Keratinocyte (primary cell): ENCODE results near the gene NAP1L4. TPM values are rescaled to one million over a fixed set of nuclear protein-coding genes. Genes with fewer than 3 reads are reported as not detected.

Source experiments
- DNase-seq: peaks from one replicate; pipeline ENCODE4 v3.0.0-alpha.2; 2011; ENCODE audit warnings: low read depth, missing footprints, low spot score
- FAIRE-seq: peaks from 2 replicates; lab custom pipeline; 2011; peaks lifted over from hg19 to GRCh38; lab: Jason Lieb, UNC
- H2AFZ ChIP-seq: 2 replicates; pipeline ENCODE4 v1.6.0; 2012; ENCODE audit warnings: low read length, control low read depth, inconsistent platforms; ENCODE audit not compliant: control insufficient read depth
- H3K27ac ChIP-seq: 2 replicates; pipeline ENCODE4 v1.5.1; 2011; ENCODE audit warnings: low read length; ENCODE audit not compliant: control insufficient read depth, insufficient read depth
- H3K27me3 ChIP-seq: 3 replicates; pipeline ENCODE4 v1.6.0; 2011; ENCODE audit warnings: low read length; ENCODE audit not compliant: control insufficient read depth, insufficient read depth; ENCODE audit errors: extremely low read depth
- H3K36me3 ChIP-seq, 2 experiments: 2 replicates in 1 of 2; 3 replicates in 1 of 2; pipeline ENCODE4 v1.5.1; 2011; ENCODE audit warnings: low read length in 2 of 2, mild to moderate bottlenecking in 1 of 2; ENCODE audit not compliant: control insufficient read depth in 2 of 2, insufficient read depth in 2 of 2; ENCODE audit errors: extremely low read depth in 1 of 2
- H3K4me1 ChIP-seq: 3 replicates; pipeline ENCODE4 v1.5.1; 2011; ENCODE audit warnings: low read length; ENCODE audit not compliant: control insufficient read depth, insufficient read depth; ENCODE audit errors: extremely low read depth
- H3K4me2 ChIP-seq: 3 replicates; pipeline ENCODE4 v1.6.0; 2011; ENCODE audit warnings: low read depth, low read length; ENCODE audit not compliant: control insufficient read depth, insufficient read depth; ENCODE audit errors: extremely low read depth
- H3K4me3 ChIP-seq, 3 experiments: fragments of 200-600 bp in 1 of 3; sonication (generic) in 1 of 3; 2 replicates in 2 of 3; 3 replicates in 1 of 3; pipeline ENCODE4 v1.5.1; 2011 to 2016; ENCODE audit warnings: low read length in 3 of 3, mild to moderate bottlenecking in 3 of 3, control low read depth in 2 of 3, inconsistent platforms in 1 of 3, low read depth in 1 of 3, mixed read lengths in 1 of 3, mixed run types in 1 of 3, moderate library complexity in 1 of 3; ENCODE audit not compliant: control insufficient read depth in 2 of 3, insufficient read depth in 2 of 3; ENCODE audit errors: extremely low read depth in 1 of 3
- H3K79me2 ChIP-seq: 2 replicates; pipeline ENCODE4 v1.6.0; 2012; ENCODE audit warnings: low read length; ENCODE audit not compliant: control insufficient read depth, insufficient read depth
- H3K9ac ChIP-seq: 3 replicates; pipeline ENCODE4 v1.6.0; 2011; ENCODE audit warnings: low read length; ENCODE audit not compliant: control insufficient read depth, insufficient read depth; ENCODE audit errors: extremely low read depth
- H3K9me1 ChIP-seq: 3 replicates; pipeline ENCODE4 v1.6.0; 2011; ENCODE audit warnings: low read length; ENCODE audit not compliant: control insufficient read depth, insufficient read depth; ENCODE audit errors: extremely low read depth
- H3K9me3 ChIP-seq: 2 replicates; pipeline ENCODE4 v1.5.1; 2012; ENCODE audit warnings: low read depth, low read length; ENCODE audit not compliant: control insufficient read depth
- H4K20me1 ChIP-seq: 3 replicates; pipeline ENCODE4 v1.6.0; 2011; ENCODE audit warnings: low read length; ENCODE audit not compliant: control insufficient read depth, insufficient read depth; ENCODE audit errors: extremely low read depth
- EZH2 ChIP-seq: IDR thresholded peaks from one replicate; pipeline ENCODE4 v1.6.1; 2012; ENCODE audit warnings: inconsistent platforms, mild to moderate bottlenecking, low read length, moderate library complexity
- dilution Hi-C: fragments of 300-500 bp; cut with MboI; formaldehyde crosslinking; loops from one replicate; pipeline ENCODE4 v1.7.0; 2020; ENCODE audit warnings: low sequenced_read_pairs; ENCODE audit not compliant: extremely low pct_ligation_motif_present
- polyA plus RNA-seq, 5 experiments: library from polyadenylated mRNA; depleted of rRNA in 3 of 5; stranded (reverse) in 3 of 5; stranded (forward) in 1 of 5; unstranded in 1 of 5; fragments of >200 nt; gene quantifications; 1 replicate in 1 of 5; 2 replicates in 3 of 5; 3 replicates in 1 of 5; pipeline versions ENCODE4 v1.2.1 to v1.2.3, GENCODE V29; 2011 to 2012; ENCODE audit warnings: missing spikeins in 2 of 5, low read depth in 1 of 5, low replicate concordance in 1 of 5
- TF ChIP-seq, protein P1 (sequence below), 3 experiments: IDR thresholded peaks in 1 of 3; conservative IDR thresholded peaks in 1 of 3; optimal IDR thresholded peaks in 1 of 3; 2 replicates in 2 of 3; 3 replicates in 1 of 3; pipeline versions ENCODE3 to v1.5.1; 2011; ENCODE audit warnings: low read length in 3 of 3, mild to moderate bottlenecking in 3 of 3, moderate library complexity in 2 of 3, control low read depth in 1 of 3, inconsistent platforms in 1 of 3; ENCODE audit not compliant: insufficient read depth in 2 of 3; ENCODE audit errors: extremely low read depth in 1 of 3

NAP1L4 gene
- polyA plus RNA-seq, 1 donor (not counting 4 experiments of a cell fraction or from before 2014, with no cell fraction given): 136 TPM

DNA sequence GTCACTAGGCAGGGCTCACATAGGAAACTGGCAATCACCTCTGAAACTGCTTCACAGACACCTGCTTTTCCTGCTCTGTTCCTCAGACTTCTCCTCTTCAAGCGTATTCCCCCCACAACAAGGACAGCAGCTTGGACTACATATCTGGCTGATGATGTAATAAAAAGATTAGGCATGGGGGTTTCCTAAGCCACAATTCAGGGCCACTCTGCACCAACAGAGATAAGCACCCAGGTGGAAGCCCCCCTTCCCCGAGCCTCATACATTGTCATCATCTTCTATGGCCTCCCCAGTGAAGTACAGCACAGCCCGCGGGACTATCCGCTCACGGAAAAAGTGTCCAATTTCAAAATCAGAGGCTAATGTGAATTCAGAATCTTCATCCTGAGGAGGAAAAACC is 37.9 kb downstream of the NAP1L4 start:
- Histone ChIP-seq H3K4me3 (no peak overlapping the region), H3K79me2 (peaks cover 14% of the 10 kb centered on the region), H4K20me1 (peaks cover 3% of the 10 kb centered on the region), H3K9ac (no peak overlapping the region), H3K27ac (no peak overlapping the region), H3K36me3 (peaks cover 48 to 67% of the 10 kb centered on the region in 2 experiments), H3K4me2 (no peak overlapping the region), H3K27me3 (no peaks in the 10 kb centered on the region), H2AFZ (no peak overlapping the region), H3K9me3 (no peaks in the 10 kb centered on the region), H3K9me1 (no peaks in the 10 kb centered on the region), H3K4me1 (peaks cover 10% of the 10 kb centered on the region)
- dilution Hi-C loops: no loop called here
- TF ChIP-seq EZH2: no peak
- TF ChIP-seq, protein P1, sequence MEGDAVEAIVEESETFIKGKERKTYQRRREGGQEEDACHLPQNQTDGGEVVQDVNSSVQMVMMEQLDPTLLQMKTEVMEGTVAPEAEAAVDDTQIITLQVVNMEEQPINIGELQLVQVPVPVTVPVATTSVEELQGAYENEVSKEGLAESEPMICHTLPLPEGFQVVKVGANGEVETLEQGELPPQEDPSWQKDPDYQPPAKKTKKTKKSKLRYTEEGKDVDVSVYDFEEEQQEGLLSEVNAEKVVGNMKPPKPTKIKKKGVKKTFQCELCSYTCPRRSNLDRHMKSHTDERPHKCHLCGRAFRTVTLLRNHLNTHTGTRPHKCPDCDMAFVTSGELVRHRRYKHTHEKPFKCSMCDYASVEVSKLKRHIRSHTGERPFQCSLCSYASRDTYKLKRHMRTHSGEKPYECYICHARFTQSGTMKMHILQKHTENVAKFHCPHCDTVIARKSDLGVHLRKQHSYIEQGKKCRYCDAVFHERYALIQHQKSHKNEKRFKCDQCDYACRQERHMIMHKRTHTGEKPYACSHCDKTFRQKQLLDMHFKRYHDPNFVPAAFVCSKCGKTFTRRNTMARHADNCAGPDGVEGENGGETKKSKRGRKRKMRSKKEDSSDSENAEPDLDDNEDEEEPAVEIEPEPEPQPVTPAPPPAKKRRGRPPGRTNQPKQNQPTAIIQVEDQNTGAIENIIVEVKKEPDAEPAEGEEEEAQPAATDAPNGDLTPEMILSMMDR (optimal IDR thresholded peaks at IDR 0.05 in 1 of 3, IDR thresholded peaks at IDR 0.05 in 1 of 3, conservative IDR thresholded peaks at IDR 0.05 in 1 of 3; ENCODE audit: extremely low read depth in 1 of 3, insufficient read depth in 2 of 3, low read length in 3 of 3): no peak
- FAIRE-seq (no peak), DNase-seq (no peak)

DNA sequence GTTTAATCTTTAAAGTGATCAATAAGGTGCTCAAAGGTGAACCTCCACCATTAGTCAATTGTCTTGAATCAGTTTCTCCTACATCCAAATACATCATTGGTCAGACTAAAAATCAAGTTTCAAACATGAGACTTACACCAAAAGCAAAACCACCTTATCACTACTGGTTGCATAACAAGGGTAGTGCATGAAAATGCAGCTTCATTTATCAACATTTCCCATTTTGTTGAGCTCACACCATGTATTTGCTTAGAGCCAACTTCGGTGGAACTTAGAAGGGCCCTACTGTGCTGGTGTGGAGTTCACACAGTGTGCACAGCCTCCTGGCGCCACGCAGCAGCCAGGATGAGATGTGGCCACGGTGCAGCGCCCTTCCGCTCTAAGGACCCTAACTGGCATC is 39.8 kb downstream of the NAP1L4 start:
- Histone ChIP-seq H2AFZ (no peak overlapping the region), H4K20me1 (peaks cover 3% of the 10 kb centered on the region), H3K36me3 (peaks cover 48 to 69% of the 10 kb centered on the region in 2 experiments), H3K4me3 (no peak overlapping the region), H3K9me1 (no peaks in the 10 kb centered on the region), H3K4me2 (no peak overlapping the region), H3K27ac (no peak overlapping the region), H3K9ac (no peak overlapping the region), H3K79me2 (peaks cover 8% of the 10 kb centered on the region), H3K4me1 (peaks cover 10% of the 10 kb centered on the region), H3K9me3 (no peaks in the 10 kb centered on the region), H3K27me3 (no peaks in the 10 kb centered on the region)
- dilution Hi-C loops: no loop called here
- FAIRE-seq (no peak), DNase-seq (no peak)
- TF ChIP-seq, protein P1 (optimal IDR thresholded peaks at IDR 0.05 in 1 of 3, IDR thresholded peaks at IDR 0.05 in 1 of 3, conservative IDR thresholded peaks at IDR 0.05 in 1 of 3; ENCODE audit: extremely low read depth in 1 of 3, insufficient read depth in 2 of 3, low read length in 3 of 3): no peak
- no peak for TF ChIP-seq EZH2
